GM19099 (cell line): Measurements from ENCODE around the gene RNF126.

Experiments
- POLR2A ChIP-seq: IDR thresholded peaks from 3 replicates; pipeline ENCODE4 v1.6.1; 2011; ENCODE audit warnings: low read depth; ENCODE audit not compliant: insufficient read length; ENCODE audit errors: extremely low read depth

RNF126 gene

DNA sequence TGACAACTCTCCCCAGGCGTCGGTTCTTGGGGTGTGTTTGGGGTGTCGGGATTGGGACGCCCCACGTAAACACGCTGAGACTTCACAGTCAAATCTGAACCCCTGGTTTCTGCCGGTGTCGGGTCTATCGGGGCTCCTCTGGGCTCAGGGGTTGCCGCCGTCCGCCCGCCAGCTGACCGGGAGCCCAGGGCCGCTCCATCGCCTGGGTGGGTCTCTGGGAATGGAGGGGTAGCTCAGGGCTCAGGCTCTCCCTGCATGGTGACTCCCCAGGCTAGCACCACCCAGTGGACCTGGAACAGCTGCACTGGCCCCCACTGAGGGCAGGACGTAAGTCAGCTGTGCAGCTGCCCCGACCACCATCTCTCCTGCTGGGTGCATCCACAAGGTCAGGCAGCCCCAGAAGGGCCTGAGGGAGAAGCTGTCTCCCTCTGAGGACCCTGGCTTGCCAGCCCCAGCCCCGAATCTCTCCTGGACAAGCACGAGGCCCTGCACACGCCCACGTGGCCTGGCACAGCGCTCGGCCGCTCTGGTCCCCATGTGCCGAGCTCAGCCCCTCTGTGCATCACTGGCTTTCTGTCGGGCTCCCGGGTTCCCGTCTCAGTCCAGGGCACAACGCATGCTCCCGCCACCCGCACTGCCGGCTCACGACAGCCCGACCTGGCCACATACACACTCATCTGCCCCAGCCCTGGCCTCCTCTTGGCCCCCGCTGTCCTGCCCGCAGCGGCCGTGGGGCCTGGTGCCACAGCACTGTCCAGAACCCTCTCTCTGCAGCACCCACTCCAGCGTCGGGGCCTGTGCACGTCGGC, 6.1 kb downstream of the RNF126 start:
- TF ChIP-seq POLR2A: no peak

DNA sequence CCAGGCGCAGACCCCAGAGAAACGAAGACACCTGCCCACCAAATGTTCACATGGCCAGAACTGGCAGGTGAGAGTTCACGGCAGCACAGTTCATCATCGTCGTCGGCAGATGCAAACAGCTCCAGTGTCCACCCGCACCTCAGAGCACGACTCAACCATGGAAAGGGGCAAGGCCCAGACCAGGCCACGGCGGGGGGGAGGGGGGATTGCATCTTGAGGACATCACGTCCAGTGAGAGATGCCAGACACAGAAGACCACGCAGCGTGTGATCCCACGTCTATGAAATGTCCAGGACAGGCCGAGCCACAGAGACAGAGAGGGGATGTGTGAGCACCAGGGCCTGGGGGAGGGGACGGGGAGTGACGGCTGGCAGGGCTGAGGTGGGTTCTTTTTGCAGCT, 7.3 kb downstream of the RNF126 start:
- no peak for TF ChIP-seq POLR2A

DNA sequence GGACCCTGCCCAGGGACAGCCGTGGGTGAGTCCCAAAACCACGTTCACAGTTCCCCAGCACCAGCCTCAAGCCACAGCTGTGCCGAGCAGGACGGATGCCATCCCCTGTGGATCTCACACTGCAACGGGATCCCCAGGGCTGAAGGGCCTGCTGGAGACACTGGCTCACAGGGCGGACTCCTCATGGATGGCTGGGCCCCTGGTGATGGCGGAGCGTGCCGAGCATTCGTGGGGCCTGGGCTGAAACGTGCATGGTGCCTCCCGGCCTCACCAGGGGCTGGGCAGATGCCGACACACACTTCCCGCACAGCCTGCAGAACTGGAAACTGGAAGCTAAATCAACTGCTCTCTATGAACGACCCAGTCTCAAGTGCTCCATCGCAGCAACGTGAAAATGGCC, 9.6 kb downstream of the RNF126 start:
- TF ChIP-seq POLR2A: no peak

DNA sequence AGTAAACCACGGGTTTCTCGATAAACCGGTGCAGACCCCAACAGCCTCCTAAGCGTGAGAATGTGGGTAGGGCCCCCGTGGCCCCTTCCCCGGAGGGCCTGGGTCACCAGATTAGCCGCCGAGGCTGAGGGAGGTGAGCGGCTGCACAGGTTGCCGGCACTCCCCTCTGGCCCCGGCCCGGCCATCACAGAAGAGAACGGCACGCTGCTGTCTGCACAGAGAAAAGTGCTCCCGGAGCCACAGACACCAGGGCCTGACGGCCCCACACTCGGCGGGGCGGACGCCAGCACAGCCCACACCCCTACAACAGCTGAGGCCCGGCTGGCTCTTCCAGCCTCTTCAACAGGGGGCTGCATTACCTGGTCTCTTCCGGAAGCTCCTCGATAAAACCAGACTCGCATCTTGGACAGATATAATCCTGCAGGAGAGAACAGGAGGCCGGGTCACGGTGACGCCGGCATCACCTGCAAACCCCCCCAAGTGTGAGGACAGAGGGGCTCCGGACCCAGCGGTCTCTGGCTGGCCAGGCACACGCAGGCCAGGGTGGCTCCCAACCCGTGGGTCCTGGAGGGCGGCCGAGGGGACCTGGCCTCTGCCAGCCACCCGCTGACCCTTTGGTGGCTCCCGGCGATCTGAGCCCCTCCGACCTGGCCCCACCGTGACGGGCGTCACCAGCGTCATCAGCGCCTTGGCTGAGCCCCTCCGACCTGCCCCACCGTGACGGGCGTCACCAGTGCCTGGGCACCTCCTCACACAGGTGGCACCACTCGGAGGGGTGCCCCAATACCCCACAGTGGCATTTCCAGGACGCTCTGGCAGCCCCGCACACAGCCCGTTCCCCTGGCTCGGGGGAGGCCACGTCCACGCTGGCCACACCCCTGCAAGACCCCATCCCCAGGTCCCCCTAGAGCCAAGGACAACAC, 10.3 kb downstream of the RNF126 start:
- TF ChIP-seq POLR2A: no peak

DNA sequence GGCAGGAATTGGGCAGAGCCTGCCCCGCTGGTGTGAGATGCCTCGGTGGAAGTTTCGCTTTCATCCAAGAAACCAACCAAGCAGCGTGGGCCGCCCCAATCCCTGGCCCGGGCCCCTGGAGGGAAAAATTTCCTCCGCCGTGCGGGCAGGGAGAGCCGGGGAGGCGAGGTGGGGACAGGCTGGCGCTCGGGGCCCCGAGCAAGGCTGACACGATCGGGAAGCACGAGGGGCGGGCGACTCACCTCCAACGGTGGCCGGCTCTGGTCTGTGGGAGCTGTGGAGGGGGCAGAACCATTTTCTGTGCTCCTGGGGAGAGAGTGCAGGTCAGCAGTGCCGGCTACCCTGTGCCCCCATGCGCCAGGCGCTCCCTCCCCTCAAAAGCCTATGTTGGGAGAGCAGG, 11.0 kb downstream of the RNF126 start:
- no peak for TF ChIP-seq POLR2A

DNA sequence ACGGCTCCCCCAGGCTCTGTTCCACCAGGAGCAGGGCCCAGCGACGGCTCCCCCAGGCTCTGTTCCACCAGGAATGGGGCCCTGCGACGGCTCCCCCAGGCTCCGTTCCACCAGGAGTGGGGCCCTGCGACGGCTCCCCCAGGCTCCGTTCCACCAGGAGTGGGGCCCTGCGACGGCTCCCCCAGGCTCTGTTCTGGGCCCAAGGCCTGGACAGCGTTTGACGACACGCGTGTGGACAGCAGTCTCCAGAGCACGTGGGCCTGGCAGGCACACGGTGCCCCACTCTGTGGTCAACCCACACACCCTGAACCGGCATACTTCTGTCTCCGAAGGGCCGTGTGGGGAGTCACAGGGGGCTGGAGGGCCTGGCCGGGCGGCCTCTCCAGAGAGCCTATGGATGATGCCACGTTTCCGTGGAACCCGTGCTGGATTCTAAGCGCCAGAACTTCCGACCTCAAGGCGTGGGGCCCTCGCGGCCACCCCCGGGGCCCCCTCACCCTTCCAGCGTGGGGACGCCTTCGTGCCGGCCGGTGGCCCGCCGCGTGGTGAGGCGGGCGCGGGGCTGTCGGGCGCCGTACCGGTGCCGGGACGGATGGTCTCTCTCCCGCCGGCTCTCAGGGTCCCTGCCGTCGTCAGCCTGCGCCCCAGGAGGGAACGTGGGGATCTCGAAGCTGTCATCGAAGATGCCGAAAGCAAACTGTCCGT, 11.7 kb downstream of the RNF126 start:
- TF ChIP-seq POLR2A: no peak

DNA sequence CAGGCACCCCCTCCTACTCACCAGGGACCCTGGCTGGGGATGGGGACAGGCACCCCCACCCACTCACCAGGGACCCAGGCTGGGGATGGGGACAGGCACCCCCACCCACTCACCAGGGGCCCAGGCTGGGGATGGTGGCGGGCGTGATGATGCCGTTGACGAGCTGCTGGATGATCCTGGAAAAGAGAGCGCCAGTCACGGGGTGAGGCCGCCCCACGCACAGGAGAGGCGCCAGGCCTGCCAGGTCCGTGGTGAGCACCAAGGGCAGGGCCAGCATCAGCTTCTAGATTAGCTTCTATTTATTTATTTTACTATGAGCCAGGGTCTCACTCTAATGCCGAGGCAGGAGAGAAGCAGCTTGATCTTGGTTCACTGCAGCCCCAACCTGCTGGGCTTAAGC, 12.9 kb downstream of the RNF126 start:
- no peak for TF ChIP-seq POLR2A

DNA sequence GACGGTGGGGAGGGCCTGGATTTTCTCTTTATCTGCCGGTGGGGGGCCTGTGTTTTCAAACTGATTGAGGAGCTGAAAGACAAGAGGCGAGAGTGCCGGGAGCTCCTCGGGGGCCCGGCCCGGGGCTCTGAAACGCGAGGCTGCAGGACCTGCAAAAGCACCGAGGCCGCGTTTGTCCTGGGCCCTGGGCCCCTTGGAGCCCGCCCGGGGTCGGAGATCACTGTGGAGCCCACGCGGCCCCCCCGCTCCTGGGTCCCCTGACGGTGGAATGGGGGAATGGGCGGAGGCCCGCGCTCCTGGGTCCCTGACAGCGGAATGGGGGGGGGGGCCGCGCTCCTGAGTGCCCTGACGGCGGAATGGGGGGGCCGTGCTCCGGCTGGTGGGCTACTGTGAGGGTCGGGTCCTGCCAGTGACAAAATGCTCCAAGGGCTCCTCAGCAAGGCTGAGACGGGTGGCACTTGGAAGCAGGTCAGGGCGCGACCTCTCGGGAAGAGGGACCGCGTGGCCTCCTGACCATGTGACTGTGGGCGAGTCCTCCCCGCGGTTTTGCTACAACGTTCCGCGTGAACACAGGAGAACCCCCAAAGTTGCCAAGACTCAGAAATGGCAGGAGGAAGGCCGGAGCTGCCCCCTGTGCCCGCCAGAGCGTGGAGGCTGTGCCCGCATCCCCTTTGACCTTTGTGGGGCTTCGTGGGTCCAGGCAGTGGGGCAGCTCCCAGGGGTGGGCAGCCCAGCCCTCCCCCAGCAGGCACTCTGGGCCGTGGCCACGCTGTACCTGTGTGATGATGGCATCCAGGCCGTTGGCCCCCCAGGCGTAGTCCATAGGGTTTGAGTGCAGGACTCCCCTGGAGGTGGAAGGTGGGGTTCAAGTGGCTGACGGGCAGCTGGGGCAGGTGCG, 13.9 kb downstream of the RNF126 start:
- TF ChIP-seq POLR2A: no peak

DNA sequence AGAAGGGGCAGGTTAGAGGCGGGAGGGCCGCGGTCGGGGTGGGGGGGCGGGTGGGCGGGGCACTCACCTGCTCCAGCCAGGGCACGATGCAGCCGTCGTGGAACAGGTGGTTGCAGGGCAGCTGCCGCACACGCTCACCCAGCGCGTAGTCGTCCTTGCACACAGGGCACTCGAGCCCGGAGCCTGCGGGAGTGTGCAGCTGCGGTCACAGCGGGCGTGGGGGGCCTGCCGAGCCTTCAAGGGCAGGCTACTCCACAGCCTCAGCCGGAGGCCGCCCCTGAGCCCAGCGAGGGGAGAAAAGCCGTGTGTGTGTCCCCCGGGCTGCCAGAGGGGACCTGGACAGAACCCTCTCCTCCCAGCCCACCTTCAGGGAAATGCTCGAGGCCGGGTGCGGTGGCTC, 14.7 kb downstream of the RNF126 start:
- no peak for TF ChIP-seq POLR2A

DNA sequence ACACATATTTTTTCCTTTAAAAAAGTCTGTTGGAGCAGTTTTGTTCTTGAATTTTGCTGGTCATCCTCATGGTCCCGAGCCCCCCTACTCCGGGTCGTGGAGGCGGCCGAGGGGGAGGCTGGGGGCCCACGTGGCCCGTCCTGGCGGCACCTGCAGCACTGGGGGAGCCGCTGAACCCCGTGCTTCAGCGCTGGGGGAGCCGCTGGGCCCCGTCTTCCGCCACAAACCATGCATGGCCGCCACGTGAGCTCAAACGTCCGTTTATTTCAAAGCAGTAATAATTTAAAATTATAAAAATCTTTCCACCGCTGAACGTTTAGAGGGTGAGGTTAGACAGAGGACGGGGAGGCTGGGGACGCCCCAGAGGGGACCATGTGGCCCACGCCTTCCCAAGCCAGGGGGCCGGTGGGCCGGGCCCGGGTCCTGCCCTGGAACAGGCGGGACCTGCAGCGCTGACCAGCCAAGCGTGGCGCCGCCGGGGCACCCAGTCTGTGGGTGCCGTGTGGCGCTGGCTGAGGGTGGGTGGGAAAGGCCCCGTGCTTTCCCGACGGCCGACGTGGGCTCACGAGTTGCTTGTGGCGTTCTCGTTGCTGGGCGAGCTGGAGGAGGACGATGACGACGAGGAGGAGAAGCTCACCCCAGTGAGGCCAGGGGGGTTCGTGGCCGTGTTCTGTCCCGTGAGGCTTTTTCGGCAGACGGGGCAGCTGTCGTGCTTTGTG, 15.3 kb downstream of the RNF126 start:
- TF ChIP-seq POLR2A: no peak

DNA sequence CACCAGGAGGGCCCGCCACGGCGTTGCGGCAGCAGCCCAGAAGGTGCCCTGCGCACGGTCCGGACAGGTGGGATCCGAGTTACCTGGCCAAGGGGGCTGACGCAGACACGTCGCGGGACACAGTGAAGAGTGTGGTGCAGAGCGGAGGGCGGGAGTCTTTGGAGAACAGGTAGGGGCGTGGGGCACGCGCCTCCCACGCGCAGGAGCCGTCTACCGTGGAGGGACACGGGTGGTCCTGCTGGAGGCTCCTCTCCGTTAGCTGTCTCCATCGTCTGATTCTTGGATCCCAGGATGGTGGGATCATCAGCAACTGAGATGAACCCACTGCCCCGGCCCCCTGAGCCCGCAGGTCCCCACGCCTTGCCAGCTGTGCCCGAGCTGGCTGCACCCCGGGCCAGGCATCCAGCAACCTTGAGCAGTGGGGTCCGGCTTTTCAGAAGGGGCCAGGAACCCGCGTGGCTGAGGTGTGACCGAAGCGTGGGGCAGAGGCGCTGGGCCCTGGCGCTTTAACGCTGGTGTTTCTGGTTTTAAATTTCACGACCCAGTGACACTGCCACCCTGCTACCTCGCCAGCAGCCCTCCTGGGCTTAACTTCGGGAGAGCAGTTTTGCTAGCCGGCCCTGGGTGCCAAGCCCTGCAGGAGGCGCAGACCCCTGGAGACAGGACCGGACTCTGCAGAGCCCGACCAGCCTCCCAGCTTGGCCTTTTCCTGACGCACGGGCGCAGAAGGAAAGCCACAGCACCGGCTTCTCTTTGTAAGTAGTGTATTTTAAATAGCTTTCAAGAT, 16.0 kb downstream of the RNF126 start:
- TF ChIP-seq POLR2A: no peak

DNA sequence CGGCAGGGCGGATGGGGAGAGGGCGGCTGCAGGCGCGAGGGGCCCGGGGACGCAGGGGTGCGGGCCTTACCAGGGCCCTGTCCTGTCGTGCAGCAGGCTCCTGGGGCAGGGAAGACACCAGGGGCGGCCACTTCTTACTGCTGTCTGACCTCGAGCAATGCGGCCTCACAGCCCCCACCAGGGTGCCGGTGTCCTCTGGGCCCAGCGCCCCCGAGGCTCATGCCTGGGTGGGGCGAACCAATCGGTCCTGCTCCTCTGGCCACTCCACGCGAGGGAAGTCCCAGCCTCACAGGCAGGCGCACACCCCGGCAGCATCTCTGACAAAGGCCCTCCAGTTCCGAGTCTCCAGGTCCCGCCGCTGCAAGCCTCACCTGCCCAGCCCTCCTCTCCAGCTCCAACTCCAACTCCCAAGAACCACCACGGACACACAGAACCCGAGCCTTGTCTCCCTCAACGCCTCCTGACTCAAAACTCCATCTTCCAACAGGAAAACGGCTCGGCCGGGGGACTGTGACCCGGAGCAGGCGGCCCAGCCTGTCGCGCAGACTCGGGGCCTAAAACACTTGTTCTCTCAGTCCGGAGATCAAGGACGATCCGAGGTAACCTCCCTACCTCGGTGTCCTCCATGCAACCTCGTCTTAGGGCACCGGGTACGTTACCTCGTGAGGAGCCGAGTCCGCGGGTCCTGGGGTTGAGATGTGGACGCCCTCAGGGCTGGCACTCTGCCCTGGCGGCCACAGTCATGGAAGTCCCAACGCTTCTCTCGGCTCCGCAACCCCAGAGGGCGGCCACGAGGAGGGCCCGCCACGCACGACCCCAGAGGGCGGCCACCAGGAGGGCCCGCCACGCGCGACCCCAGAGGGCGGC, 16.9 kb downstream of the RNF126 start:
- no peak for TF ChIP-seq POLR2A
